HepG2 (cell line): ENCODE measurements around the gene B3GAT3. TPM values are rescaled to one million over a fixed set of nuclear protein-coding genes. Genes with fewer than 3 reads are reported as not detected.

Experiments used
- HDAC1 ChIP-seq: sonication (generic); formaldehyde crosslinking; IDR thresholded peaks from 2 replicates; pipeline ENCODE4 v1.5.1; 2020; ENCODE audit warnings: mild to moderate bottlenecking, missing genetic modification reagents
- MAFF ChIP-seq: IDR thresholded peaks from 2 replicates; pipeline ENCODE4 v1.6.1; 2011; ENCODE audit warnings: low read depth, low read length, improper control_type of control experiment
- MED13 ChIP-seq: sonication (generic); formaldehyde crosslinking; IDR thresholded peaks from 2 replicates; pipeline ENCODE4 v1.5.0; 2020; ENCODE audit warnings: missing genetic modification reagents
- POLR2A ChIP-seq, 2 experiments: IDR thresholded peaks; 2 replicates each; pipeline ENCODE4 v1.6.1; 2011; ENCODE audit warnings: low read depth in 2 of 2, low read length in 2 of 2, mild to moderate bottlenecking in 1 of 2, moderate library complexity in 1 of 2; ENCODE audit not compliant: insufficient read depth in 1 of 2
- RNF2 ChIP-seq: fragments of 450-650 bp; conservative IDR thresholded peaks from 2 replicates; pipeline ENCODE4 v1.6.1; 2016; ENCODE audit warnings: low read depth
- RXRA ChIP-seq: sonication (generic); formaldehyde crosslinking; IDR thresholded peaks from 2 replicates; pipeline ENCODE4 v1.5.1; 2020; ENCODE audit warnings: missing genetic modification reagents
- THAP7 ChIP-seq: sonication (generic); formaldehyde crosslinking; IDR thresholded peaks from 2 replicates; pipeline ENCODE4 v1.8.1; 2023; ENCODE audit warnings: mild to moderate bottlenecking, missing genetic modification reagents
- ZFP82 ChIP-seq: sonication (generic); formaldehyde crosslinking; IDR thresholded peaks from 2 replicates; pipeline ENCODE4 v1.5.1; 2020; ENCODE audit warnings: mild to moderate bottlenecking, missing genetic modification reagents, borderline replicate concordance
- ZNF143 ChIP-seq: sonication (generic); formaldehyde crosslinking; IDR thresholded peaks from 2 replicates; pipeline ENCODE4 v1.4.0; 2020; ENCODE audit warnings: missing genetic modification reagents
- ZNF18 ChIP-seq: sonication (generic); formaldehyde crosslinking; IDR thresholded peaks from 2 replicates; pipeline ENCODE4 v1.8.0; 2022; ENCODE audit warnings: mild to moderate bottlenecking, missing genetic modification reagents; ENCODE audit not compliant: insufficient replicate concordance
- ZNF546 ChIP-seq: sonication (generic); formaldehyde crosslinking; conservative IDR thresholded peaks from 2 replicates; pipeline ENCODE4 v1.8.1; 2023; ENCODE audit warnings: mild to moderate bottlenecking, missing genetic modification reagents
- ZNF770 ChIP-seq: sonication (generic); formaldehyde crosslinking; IDR thresholded peaks from 2 replicates; pipeline ENCODE4 v1.5.0; 2020; ENCODE audit warnings: mild to moderate bottlenecking, missing genetic modification reagents
- polyA plus RNA-seq, 8 experiments: library from polyadenylated mRNA; depleted of rRNA in 3 of 8; stranded (reverse) in 7 of 8; unstranded in 1 of 8; fragments of >200 nt; fragmentation: Illumina TruSeq in 4 of 8; extraction: Trizol in 4 of 8; gene quantifications; 2 replicates each; pipeline versions ENCODE4 v1.2.1 to v1.2.3, GENCODE V29; 2011 to 2016; ENCODE audit warnings: low read depth in 4 of 8, missing spikeins in 1 of 8, mixed read lengths in 1 of 8; ENCODE audit not compliant: insufficient read depth in 1 of 8
- total RNA-seq, 5 experiments: library from RNA; depleted of rRNA; stranded (reverse); fragments of >200 nt; fragmentation: Illumina TruSeq; extraction: Trizol; gene quantifications; 2 replicates each; pipeline ENCODE4 v1.2.3, GENCODE V29; 2016; ENCODE audit warnings: low read depth in 1 of 5
- TF ChIP-seq, protein P1 (sequence below): sonication (generic); formaldehyde crosslinking; IDR thresholded peaks from 2 replicates; pipeline ENCODE4 v1.9.0; 2022; ENCODE audit warnings: missing genetic modification reagents, mild to moderate bottlenecking, borderline replicate concordance

Gene B3GAT3
- total and polyA plus RNA-seq, 2 of the 13 experiments (the other 11 are each of a cell fraction or from before 2014, with no cell fraction given): 21.3 to 26.1 TPM

GRCh38 chr11:62601372-62602140, 20.2 kb downstream of the B3GAT3 start, which contains the start of gene MTA2 (continued):
- TF ChIP-seq ZFP82 (CRISPR knock-in tag) (peak; percentile 85; the same call in 1 of the 2 replicates), MED13 (CRISPR knock-in tag) (no peak), THAP7 (CRISPR knock-in tag) (peak; percentile 75; the same call in 1 of the 2 replicates), RNF2 (0 out of 2 replicates have a peak, but pooled peaks have one; percentile 34), RXRA (CRISPR knock-in tag) (peak; percentile 53; the same call in 1 of the 2 replicates), POLR2A (IDR thresholded peaks at IDR 0.05; ENCODE audit: insufficient read depth in 1 of 2, low read depth in 2 of 2, low read length in 2 of 2) (peak in 1 of 2 experiments; percentile 72; a peak in 2 of 4 replicates), ZNF143 (CRISPR knock-in tag) (no peak), ZNF18 (peak; percentile 56), MAFF (no peak), HDAC1 (CRISPR knock-in tag) (peak; percentile 81), ZNF770 (CRISPR knock-in tag) (peak; percentile 41; the same call in 1 of the 2 replicates), ZNF546 (CRISPR knock-in tag) (peak; percentile 30; the same call in 1 of the 2 replicates)
- TF ChIP-seq, protein P1, sequence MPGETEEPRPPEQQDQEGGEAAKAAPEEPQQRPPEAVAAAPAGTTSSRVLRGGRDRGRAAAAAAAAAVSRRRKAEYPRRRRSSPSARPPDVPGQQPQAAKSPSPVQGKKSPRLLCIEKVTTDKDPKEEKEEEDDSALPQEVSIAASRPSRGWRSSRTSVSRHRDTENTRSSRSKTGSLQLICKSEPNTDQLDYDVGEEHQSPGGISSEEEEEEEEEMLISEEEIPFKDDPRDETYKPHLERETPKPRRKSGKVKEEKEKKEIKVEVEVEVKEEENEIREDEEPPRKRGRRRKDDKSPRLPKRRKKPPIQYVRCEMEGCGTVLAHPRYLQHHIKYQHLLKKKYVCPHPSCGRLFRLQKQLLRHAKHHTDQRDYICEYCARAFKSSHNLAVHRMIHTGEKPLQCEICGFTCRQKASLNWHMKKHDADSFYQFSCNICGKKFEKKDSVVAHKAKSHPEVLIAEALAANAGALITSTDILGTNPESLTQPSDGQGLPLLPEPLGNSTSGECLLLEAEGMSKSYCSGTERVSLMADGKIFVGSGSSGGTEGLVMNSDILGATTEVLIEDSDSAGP (CRISPR knock-in tag): peak; percentile 88; the same call in 1 of the 2 replicates
